Posterior cingulate gyrus (tissue), 11 donors: ENCODE measurements around the gene ATP5IF1.
A peak's percentile ranks its signal among the peaks of the same experiment; 100 is the strongest.

Experiments
- DNase-seq, 10 donors: peaks; one replicate each; pipeline versions ENCODE4 v3.0.0 to v3.0.0-alpha.2; 2020 to 2021; ENCODE audit warnings: mixed read lengths in 3 of 10
- intact Hi-C: fragments of 100-400 bp; cut with DNase I; formaldehyde crosslinking; loops from one replicate; pipeline ENCODE4 v1.15.1; 2023

The ATP5IF1 gene

GRCh38 chr1:28233264-28233606 lies 2.7 kb upstream of the ATP5IF1 start:
- DNase-seq = no peak
- intact Hi-C loops = loop anchor here (2.0 kb wide), 1 partner anchor 14 kb away; no protein-coding TSS in a partner anchor

DNA sequence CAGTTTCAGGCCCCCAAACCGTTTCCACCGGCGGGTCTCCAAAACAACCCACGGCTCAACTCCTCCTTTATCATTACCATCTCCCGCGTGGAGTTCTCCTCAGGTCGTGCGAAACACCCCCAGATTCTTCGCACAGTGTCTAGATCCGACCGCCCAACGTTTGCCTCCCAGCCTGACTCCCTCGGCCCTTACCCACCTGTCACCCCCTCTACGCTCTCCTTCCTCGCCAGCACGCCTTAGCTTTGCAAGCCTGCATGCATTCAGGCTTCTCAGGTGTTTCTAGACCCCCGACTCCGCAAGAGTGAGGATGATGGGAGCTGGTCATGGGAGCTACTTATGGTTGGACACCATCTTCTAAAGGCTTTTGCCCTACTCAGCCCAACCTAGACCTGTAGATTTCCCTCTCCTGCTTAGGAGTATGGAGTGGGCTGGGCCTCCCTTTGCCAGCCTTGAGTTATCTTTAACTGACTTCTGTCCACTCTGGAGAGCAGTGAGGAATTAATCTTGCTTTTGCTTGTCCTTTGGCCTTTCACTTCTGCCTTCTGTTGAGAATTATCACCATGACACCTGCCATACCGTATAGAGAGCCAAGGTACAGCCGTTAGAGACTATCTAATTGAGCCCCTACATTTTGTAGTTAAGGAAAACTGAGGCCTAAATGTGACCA lies 865 bp downstream of the ATP5IF1 start:
- intact Hi-C loops = no loop called here
- DNase-seq = peak in 2 of 10 donors; percentile 12 to 80

GRCh38 chr1:28239004-28239403 lies 3.1 kb downstream of the ATP5IF1 start:
- intact Hi-C loops = no loop called here
- no peak for DNase-seq

DNA sequence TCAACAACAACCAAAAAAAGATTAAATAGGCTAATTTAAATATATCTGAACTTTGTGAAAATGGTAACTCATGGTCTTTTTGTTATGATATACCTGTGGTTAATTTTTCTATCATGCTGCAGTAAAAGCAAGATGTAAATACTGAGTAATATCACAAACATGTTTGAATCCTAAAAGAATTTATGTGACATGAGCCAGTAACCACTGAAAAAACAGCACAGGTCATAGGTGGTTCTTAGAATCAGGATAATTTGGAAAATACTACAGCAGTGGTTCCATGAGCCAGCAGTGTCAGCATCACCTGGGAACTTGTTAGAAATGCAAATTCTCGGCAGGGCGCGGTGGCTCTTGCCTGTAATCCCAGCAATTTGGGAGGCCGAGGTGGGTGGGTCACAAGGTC lies 4.1 kb downstream of the ATP5IF1 start:
- intact Hi-C loops = loop anchor here (10.0 kb wide), 1 partner anchor 125 kb away; the partner anchor contains the start of gene PHACTR4

GRCh38 chr1:28241638-28242241 lies 5.8 kb downstream of the ATP5IF1 start:
- intact Hi-C loops = loop anchor here (10.0 kb wide), 1 partner anchor 123 kb away; the partner anchor contains the start of gene PHACTR4
- DNase-seq = no peak

More for the DNA sequence above, 4.1 kb downstream of the ATP5IF1 start:
- no peak for DNase-seq

DNA sequence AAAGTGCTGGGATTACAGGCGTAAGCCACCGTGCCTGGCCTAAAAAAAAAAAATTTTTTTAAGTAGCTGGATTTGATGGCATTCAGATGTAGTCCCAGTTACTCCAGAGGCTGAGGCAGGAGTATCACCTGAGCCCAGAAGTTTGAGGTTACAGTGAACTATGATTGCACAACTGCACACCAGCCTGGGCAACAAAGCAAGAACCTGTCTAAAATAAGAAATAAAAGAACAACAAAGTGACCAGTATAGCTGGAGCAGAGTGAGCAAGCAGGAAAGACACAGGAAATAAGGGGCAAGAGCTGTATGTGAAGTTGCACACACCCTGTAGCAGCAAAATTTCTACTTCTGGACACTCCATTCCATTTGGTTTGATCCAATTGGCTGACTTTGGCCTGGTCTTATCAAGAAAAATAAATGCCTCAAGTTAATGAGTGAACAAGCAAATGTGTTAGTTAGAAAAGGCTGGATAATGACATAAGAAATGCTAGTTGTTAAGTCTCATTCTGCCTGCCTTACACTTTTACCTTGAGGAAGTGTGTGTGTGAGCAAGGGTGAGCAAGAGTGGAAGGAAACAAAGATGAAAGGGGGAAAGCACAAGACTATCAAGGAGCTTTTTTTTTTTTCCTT lies 7.9 kb downstream of the ATP5IF1 start:
- no peak for DNase-seq
- intact Hi-C loops = loop anchor here (10.0 kb wide), 1 partner anchor 121 kb away; the partner anchor contains the start of gene PHACTR4

GRCh38 chr1:28244549-28245251 lies 8.8 kb downstream of the ATP5IF1 start:
- DNase-seq = no peak
- intact Hi-C loops = loop anchor here (5.0 to 10.0 kb wide), 3 partner anchors 83 to 358 kb away; partner anchors contain the start of genes MED18 and PHACTR4

DNA sequence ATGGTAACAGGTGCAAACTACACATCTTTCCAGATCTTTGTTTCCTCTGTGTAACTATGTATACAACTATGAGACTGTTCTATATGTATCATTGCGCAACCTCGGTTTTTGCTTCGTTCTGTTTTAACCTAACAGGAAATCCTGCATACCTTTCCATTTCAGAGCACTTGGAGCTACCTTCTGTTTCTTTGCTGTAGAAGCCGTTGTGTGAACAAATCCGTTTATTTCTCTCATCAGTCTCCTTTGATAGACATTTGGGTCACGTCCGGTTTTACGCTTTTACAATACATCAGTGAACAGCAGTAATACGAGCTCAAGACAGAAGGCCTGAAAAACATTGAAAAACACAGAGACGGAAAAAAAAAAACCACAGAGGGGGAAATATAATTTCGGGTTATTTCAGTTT lies 10.5 kb downstream of the ATP5IF1 start:
- DNase-seq = no peak
- intact Hi-C loops = loop anchor here (2.0 to 10.0 kb wide), 4 partner anchors 14 to 356 kb away; partner anchors contain the start of genes DNAJC8, MED18 and PHACTR4

DNA sequence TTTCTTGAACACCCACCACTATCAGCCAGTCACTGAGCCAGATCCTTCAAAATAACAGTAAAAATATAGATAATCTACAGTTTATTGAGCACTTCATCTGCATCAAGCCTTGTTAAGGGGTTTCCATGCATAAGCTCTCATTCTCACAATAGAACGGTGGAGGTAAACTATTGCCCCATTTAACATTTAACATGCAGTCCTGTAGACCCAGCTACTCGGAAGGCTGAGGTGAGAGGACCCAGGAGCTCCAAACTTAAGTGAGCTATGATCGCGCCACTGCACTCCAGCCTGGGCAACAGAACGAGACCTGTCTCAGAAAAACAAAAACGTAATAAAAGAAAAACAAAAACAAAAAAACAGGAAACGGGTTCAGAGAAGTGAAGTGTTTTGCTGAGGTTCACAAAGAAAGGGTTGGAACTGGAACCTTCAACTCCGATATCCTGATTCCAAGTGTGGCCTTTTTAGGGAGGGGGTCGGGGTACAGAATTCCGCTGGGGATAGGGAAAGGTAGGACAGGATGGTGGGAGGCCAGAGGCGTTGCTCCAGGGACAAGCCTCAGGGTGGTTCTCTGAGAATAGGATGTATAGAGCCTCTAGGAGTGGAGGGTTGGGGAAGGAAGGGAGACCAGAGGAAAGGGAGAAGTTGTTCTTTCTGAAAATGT lies 11.8 kb downstream of the ATP5IF1 start:
- no peak for DNase-seq
- intact Hi-C loops = loop anchor here (2.0 to 10.0 kb wide), 4 partner anchors 15 to 355 kb away; partner anchors contain the start of genes DNAJC8, MED18 and PHACTR4

DNA sequence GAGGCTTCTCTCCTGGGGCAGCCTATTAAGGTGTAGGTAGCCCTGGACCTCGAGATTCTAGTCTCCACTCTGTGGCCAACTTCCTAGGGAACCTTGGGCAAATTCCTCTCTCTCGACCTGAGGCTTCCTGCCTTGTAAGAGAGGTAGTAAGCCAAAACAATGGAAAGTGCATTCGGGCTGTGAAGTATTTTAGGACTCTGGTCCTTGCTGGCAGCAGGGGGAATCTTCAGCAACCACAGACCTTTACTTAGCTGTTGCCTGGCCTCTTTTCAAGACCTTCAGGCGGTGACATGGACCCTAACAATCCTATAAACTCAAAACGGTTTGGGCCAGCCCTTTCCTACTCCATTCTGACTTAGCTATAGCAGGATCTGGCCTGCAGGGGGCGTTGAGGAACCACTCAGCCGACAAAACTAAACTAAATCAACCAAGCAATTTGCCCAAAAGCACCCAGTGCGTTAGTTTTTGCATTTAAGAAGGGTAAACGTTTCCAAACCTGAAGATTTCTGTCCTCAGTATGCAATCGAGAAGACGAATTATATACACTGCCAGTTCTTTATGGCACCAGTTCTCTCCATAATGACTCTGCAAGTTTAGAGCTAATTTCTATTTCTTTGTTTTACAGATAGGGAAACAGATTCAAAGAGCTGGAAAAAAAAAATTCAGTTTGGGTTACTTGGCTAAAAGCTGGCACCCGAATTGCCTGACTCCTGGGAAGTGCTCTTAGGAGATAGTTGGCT lies 12.5 kb downstream of the ATP5IF1 start:
- intact Hi-C loops = loop anchor here (5.0 to 10.0 kb wide), 3 partner anchors 79 to 354 kb away; partner anchors contain the start of genes MED18 and PHACTR4

DNA sequence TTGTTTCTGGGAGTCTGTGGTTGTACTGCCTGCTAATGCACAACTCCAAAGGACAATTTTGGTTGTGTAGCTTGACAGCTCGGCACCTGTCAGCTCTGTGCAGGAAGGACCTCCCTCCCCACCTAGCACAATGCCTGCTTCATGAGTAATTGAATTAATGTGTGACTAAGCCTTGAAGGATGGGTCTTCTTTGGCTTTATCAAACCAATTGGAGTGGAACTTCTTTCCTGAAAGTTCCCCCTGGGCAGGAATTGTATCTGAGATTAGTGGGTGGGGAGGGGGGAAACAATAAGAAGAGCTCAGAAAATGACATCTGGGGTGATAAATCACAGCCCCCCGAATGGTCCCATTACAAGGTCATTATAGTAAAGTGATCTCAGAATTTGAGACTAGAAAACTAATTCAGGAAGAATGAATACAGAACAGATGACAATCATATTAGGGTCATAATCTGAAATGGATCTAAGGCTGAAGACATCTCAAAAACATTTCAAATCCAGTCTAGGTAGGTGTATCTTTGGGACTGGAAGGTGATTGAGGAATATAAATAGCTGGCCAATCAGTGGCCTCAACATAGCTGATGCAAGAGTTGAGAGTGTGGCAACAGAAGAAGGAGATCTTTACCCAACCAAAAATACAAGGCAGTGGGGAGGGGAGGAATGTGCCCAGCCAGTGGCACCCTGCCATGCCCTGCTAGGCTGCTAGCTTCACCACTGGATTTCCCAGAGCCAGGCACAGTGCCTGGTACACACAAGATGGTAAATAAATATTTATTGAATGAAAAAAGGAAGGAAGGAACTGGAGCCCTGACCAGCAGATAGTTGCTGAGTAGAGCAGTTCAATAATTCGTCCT lies 13.3 kb downstream of the ATP5IF1 start:
- intact Hi-C loops = loop anchor here (5.0 to 10.0 kb wide), 3 partner anchors 78 to 353 kb away; partner anchors contain the start of genes MED18 and PHACTR4
- DNase-seq = peak in 2 of 10 donors; percentile 19 to 80

More for the DNA sequence above, 12.5 kb downstream of the ATP5IF1 start:
- DNase-seq = peak; percentile 66 to 95 (median 82)

- intact Hi-C loops = loop anchor here (5.0 to 10.0 kb wide), 4 partner anchors 77 to 352 kb away; partner anchors contain the start of genes MED18 and PHACTR4
- DNase-seq = no peak
Observed at GRCh38 chr1:28249866-28250295, 14.0 kb downstream of the ATP5IF1 start.

DNA sequence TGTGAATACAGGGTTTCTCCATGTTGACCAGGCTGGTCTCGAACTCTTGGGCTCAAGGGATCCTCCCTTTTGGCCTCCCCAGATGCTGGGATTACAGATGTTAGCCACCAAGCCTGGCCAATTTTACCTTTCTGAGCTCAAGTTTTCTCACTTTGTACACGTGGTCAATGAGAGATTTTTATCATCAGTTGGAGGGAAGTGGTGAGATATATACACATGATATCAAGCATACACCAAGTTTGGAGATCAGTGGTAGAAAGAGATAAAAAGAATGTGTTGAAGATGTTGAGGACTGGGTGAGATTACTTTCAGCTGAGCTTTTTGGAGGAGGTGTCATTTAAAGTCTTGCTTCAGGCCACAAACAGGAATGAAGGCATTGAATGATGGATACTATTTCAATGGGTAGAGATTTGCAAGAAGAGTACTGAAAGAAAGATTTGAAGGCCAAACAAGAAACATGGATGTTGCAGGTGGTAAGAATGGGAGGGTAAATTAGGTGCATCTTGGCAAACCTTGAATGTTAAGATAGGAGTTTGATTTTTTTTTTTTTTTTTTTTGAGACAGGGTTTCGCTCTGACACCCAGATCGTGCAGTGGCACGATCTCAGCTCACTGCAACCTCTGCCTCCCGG lies 20.4 kb downstream of the ATP5IF1 start:
- intact Hi-C loops = loop anchor here (10.0 kb wide), 1 partner anchor 328 kb away; no protein-coding TSS in a partner anchor

DNA sequence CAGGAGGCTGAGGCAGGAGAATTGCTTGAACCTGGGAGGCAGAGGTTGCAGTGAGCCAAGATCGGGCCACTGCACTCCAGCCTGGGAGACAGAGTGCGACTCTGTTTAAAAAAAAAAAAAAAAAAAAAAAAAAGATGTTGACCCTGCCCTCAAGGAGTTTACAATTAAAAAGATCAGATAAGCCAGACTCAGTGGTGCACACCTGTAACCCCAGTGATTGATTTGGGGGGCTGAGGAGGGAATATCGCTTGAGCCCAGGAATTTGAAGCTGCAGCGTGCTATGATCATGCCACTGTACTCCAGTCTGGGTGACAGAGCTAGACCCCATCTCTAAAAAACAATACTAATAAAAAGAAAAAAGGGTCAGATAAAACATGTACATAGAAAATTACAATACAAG lies 21.8 kb downstream of the ATP5IF1 start:
- intact Hi-C loops = loop anchor here (10.0 kb wide), 1 partner anchor 327 kb away; no protein-coding TSS in a partner anchor
- no peak for DNase-seq

More for the DNA sequence above, 20.4 kb downstream of the ATP5IF1 start:
- DNase-seq = no peak

DNA sequence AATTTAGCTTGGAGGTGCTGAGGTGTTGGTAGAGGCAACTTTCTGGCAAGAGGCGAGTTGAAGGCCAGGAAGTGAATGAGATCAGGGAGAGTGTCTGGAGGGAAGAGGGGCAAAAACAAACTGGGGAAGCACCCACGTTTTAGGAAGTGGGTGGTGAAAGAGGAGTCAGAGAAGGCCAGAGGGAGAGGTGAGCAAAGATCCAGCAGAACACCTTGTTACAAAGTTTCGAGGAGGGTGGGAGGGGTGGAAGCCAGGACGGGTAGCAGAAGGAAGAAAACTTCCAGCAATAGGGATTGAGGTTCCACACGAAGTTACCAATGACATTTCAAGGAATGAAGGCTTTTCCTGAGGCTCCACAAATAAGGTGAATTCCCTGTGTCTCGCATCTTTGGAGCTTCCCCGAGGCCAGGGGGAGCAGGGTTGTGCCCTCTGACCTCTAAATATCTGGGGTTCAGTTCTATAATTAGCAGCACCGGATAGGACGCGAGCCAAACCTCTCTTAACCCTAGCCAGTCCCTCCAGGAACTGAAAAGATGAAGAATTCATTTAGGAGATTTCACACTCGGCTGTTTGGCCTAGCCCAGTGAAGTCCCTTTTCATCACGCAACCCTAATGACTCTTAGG lies 22.8 kb downstream of the ATP5IF1 start:
- intact Hi-C loops = loop anchor here (10.0 kb wide), 1 partner anchor 326 kb away; no protein-coding TSS in a partner anchor
- no peak for DNase-seq

DNA sequence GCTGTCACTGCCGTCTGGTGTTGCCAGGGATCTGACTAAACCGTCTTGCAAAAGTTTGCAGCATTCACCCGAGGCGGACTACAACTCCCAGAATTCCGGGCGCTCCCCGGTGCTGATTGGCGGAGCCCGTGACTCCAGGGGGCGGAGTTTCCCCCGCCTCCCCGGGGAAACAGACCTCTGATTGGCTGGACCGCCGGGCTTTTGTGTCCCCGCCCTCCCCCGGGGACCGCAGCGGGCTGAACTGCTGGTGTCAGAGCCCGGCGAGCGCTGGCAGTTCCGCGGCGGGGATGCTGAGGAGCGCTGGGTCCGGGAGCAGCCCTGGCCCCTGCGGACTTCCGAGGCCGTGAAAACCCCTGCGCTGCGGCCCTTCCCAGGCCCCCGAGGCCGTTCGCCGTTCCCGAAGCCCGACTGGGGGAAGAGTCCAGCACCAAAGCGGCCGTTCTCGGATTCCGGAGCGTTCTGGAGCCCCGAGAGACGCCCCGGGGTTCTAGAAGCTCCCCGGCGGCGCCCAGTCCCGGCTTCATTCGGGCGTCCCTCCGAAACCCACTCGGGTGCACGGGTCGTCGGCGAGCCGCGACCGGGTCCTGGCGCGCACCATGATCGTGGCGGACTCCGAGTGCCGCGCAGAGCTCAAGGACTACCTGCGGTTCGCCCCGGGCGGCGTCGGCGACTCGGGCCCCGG lies 23.5 kb downstream of the ATP5IF1 start, which contains the start of gene SESN2:
SESN2 (plus strand) TSS at position 267 of the 682 bp plus-strand sequence; CDS start at position 597, 330 bp downstream.
- peak; percentile 97 to 100 (median 100) for DNase-seq
- intact Hi-C loops = loop anchor here (10.0 kb wide), 1 partner anchor 325 kb away; no protein-coding TSS in a partner anchor
